NCI-H1092 treated with DMSO at 0.1 percent for 48 hours (cell line): ENCODE measurements around the gene TNFAIP2.

Experiments
- DNase-seq: peaks from one replicate; lab custom pipeline; 2025; lab: John Stamatoyannopoulos, UW

Gene TNFAIP2

GRCh38 chr14:103122585-103122946 lies 695 bp upstream of the TNFAIP2 start:
- DNase-seq, result no peak

- no peak for DNase-seq
Observed at GRCh38 chr14:103123634-103124500, 606 bp downstream of the TNFAIP2 start.

GRCh38 chr14:103124501-103125001 lies 1.3 kb downstream of the TNFAIP2 start:
- DNase-seq, result no peak

DNA sequence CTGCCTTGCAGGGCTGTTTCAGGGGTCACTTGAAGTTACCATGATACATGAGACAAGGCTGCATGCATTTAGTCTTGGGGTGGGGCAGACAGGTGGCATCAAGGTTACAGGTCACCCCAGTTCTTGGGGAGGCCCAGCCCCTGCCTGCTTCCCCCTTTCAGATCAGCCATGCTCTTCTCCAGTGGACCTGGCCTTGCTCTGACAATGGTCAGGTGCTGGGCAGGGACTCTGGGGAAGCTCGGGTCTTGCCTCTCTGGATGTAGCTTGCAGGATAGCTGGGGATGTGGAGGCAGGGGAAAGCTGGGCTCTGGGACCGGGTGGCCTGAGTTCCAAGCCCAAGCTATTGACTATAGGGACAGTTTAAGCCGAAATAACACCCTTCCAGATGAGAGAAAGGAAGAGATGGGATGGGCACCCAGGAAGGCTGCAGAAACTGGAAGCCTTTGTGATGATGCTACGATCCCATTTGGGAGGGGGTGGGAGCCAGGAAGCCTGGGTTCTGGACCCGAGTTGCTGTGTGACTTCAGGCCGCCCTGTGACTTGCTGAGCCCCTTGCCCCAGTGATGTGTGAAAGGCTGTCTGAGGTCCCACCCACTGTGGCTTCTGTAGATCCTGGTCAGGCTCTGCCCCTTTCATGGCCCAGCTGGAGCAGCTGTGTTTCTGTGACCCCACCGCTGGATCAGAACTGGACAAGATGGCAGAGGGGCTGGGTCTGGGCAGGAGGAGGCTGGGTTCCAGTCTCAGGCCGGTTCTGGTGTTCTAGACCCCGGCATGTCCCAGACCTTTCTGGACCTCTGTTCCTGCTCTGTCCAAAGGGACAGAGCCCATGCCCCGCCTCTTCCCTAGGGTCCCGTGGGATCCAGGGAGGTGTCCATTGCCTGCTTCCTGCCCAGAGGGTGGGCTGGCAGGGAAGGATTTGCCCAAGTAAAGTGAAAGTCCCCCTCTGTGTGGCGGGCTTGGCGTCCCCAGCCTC lies 2.1 kb downstream of the TNFAIP2 start:
- no peak for DNase-seq

- DNase-seq, result no peak
Observed at GRCh38 chr14:103126088-103126872, 3.0 kb downstream of the TNFAIP2 start.

DNA sequence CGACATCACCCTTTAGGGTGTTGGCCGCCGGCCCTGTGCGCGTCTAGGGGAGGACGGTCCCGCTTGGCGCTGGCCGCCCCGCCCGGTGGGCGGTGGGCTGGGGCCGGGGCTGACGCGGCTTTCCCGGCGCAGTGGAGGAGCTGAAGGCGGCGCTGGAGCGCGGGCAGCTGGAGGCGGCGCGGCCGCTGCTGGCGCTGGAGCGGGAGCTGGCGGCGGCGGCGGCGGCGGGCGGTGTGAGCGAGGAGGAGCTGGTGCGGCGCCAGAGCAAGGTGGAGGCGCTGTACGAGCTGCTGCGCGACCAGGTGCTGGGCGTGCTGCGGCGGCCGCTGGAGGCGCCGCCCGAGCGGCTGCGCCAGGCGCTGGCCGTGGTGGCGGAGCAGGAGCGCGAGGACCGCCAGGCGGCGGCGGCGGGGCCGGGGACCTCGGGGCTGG lies 3.6 kb downstream of the TNFAIP2 start:
- DNase-seq, result no peak

- DNase-seq, result no peak
Observed at GRCh38 chr14:103127356-103127755, 4.1 kb downstream of the TNFAIP2 start.

GRCh38 chr14:103127861-103128598 lies 4.8 kb downstream of the TNFAIP2 start:
- no peak for DNase-seq

DNA sequence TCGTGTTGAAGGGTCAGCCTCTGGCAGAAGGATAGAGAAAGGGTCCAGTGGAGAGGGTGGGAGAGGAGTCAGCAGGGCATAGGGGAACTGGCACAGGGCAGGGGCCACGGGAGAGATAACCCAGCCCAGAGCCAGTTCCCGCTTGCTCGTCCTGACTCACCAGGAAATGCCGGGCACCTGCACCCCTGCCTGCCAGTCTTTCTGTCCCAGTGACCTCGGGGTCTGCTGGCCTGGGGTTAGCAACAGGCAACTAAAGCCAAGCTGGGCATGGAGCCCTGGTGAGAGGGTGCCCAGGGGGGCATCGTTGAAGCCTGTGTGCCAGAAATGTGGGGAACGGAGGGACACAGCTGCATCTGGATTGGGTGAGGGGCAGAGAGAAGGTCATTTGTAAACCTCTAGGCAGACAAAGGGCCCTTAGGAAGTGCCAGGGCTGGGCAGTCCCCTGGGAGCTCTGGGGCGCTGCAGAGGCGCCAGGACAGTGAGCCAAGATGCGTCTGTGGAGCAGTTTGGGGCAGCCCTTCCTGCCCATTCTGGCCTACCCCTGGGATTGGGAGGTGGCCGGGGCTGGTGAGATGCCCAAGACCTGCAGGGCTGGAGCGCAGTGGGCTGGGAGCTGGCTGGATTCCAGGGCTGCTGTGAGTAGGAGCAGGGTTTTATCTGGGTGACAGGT lies 5.5 kb downstream of the TNFAIP2 start:
- DNase-seq, result peak; percentile 36

DNA sequence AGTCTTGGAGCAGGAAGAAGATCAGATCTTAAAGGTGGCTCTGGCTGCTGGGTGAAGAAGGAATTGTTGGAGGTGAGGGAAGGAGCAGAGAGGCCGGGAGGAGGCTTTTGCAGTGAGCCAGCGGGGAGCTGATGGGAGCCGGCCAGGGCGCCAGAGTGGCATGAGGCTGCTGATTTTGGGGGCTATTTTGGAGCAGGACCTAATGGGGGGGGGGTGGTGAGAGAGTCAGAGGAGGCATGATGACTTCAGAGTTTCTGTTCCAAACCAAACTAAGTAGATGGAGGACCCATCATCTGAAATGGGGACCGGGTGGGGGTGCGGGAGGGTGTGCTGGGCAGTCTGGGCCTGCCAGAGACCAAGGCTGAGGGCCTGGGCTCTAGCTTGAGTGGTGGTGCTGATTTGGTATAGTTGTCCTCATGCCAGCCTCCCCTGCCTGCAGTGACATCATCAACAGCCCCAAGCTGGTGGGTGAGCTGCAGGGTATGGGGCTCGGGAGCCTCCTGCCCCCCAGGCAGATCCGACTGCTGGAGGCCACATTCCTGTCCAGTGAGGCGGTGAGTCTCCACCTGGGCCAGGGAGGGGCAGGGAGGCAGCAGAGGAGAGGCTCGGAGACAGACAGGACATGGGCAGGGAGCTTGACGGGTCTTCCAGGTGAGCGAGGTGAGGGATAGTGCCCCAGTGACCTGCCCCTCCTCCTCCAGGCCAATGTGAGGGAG lies 6.2 kb downstream of the TNFAIP2 start:
- no peak for DNase-seq

DNA sequence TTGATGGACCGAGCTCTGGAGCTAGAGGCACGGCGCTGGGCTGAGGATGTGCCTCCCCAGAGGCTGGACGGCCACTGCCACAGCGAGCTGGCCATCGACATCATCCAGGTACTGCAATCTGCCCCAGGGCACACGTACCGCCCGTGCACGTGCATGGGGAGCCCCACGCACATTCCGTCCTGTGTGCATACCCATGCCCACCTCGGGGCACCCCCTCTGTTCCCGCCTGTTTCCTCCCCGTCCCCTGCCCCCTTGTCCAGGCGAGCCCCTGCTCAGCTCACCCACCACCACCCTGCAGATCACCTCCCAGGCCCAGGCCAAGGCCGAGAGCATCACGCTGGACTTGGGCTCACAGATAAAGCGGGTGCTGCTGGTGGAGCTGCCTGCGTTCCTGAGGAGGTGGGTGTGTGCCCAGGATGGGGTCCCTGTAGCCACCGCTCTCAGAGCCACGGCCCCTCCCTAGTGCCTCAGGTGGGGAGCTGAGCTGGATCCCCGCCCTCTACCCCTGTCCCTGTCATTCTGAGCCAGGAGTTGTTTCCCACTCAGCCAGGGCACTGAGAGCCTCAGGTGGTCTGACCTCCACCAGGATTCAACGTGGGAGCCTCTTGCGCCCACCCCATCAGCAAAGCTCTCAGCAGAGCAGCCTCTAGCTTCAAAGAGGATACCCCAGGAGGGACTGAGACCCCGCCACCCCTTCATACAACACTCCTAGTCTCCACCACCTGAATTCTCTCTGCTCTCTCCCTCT lies 6.9 kb downstream of the TNFAIP2 start:
- DNase-seq, result no peak

DNA sequence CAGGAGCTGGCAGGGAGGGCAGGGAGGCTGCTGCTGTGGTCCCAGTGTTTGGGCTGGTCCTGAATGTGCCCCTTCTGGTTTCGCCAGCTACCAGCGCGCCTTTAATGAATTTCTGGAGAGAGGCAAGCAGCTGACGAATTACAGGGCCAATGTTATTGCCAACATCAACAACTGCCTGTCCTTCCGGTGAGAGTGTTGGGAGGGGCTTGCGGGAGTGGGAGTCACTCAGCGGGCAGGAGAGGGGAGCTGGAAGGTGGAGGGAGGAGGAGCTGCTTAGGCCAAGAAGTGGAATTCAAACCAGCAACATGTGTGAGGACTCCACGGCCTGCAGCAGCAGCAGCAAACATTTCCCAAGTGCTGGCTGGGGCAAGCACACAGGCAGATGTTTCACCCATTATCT lies 7.7 kb downstream of the TNFAIP2 start:
- peak; percentile 31 for DNase-seq

GRCh38 chr14:103131580-103131979 lies 8.3 kb downstream of the TNFAIP2 start:
- DNase-seq, result no peak

DNA sequence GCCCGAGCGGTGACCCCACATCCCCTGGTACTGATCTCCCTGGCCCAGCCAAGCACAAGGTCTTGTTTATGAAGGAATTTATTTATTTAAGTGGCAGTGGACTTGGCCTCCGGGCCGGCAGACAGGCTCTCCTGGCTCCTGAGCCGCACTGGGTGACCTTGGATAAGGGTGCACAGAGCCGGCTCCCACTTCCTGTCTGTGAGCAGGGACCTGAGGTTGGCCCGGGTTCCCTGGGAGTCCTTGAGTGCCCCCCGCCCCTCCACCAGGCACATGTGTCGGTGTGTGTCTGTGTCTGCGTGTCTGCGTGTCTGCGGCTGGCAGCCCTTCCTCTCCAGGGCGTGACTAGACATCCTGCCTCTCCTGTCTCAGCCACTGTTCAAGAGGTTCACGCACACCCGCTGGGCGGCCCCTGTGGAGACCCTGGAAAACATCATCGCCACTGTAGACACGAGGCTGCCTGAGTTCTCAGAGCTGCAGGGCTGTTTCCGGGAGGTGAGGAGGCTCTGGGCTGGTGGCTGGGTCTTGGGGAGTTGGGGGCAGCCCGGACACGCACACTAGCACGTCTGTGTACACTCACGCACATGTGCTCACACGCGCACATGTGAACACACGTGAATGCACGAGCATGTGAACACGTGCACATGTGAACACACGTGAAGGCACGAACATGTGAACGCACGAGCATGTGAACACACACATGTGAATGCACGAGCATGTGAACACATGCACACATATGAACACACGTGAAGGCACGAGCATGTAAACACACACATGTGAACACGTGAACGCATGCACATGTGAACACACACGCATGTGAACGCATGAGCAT lies 9.3 kb downstream of the TNFAIP2 start:
- DNase-seq, result no peak

- DNase-seq, result no peak
Observed at GRCh38 chr14:103133210-103134140, 10.2 kb downstream of the TNFAIP2 start.

DNA sequence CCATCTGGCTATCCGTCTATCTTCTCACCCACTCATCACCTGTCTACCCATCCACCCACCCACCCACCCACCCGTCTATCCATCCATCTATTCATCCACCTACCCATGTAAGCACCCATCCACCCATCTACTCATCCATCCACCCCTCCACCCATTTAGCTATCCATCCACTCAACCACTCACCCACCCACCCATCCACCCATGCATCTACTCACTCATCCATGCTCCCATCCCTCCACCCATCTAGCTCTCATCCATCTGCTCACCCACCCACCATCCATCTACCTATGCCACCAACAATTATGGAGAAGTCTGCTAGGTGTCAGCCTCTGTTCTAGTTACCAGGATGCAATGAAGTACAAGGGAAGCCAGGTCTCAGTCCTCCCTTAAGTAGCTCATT lies 11.1 kb downstream of the TNFAIP2 start:
- no peak for DNase-seq

DNA sequence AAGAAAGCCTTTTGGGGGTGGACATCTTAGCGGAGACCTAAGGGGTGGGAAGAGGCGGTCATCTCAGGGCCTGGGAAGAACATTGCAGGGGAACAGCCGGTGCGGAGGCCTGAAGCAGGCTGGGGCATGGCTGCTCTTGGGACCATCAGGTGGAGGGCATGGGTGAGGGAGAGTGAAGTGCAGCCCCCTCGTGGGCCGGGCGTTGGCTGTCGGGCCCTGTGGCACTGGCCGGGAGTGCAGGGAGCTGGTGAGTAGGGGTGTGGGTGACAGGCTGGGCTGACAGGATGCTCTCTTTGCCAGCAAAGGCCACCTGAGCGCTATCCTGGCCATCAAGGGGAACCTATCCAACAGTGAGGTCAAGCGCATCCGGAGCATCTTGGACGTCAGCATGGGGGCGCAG lies 11.7 kb downstream of the TNFAIP2 start:
- DNase-seq, result no peak
